Peyer's patch (tissue), 4 donors: ENCODE measurements around the gene PGRMC2.

Experiments
- CTCF ChIP-seq, 6 experiments: fragments of 450-650 bp in 4 of 6; fragments of 200-600 bp in 2 of 6; sonication (generic) in 1 of 6; IDR thresholded peaks; one replicate each; pipeline ENCODE4 v1.5.1; 2017 to 2019; ENCODE audit warnings: antibody characterized with exemption in 6 of 6, mild to moderate bottlenecking in 3 of 6, moderate library complexity in 1 of 6
- POLR2A ChIP-seq, 2 donors: fragments of 450-650 bp; IDR thresholded peaks; one replicate each; pipeline ENCODE4 v1.5.1; 2017; ENCODE audit warnings: antibody characterized with exemption in 2 of 2, mild to moderate bottlenecking in 2 of 2, moderate library complexity in 2 of 2

GRCh38 chr4:128225148-128225547 lies 62.5 kb downstream of the PGRMC2 start:
- no peak for TF ChIP-seq CTCF (IDR thresholded peaks at IDR 0.05)
- TF ChIP-seq POLR2A (IDR thresholded peaks at IDR 0.05) = no peak
